Prostate gland (tissue), 2 donors: ENCODE data around the gene RNASE11.

Experiments
- POLR2A ChIP-seq: fragments of 450-650 bp; IDR thresholded peaks from one replicate; pipeline ENCODE4 v1.6.1; 2016; ENCODE audit warnings: antibody characterized with exemption, mild to moderate bottlenecking
- POLR2AphosphoS5 ChIP-seq: sonication (generic); formaldehyde crosslinking; IDR thresholded peaks from one replicate; pipeline ENCODE4 v1.6.1; 2017; ENCODE audit warnings: antibody characterized with exemption
- TF ChIP-seq, protein P1 (sequence below), 4 experiments: fragments of 200-600 bp in 2 of 4; fragments of 450-650 bp in 2 of 4; sonication (generic) in 2 of 4; IDR thresholded peaks; 1 replicate in 3 of 4; 2 replicates in 1 of 4; pipeline ENCODE4 v1.5.1; 2016 to 2019; ENCODE audit warnings: antibody characterized with exemption in 4 of 4, mild to moderate bottlenecking in 2 of 4, moderate library complexity in 2 of 4

DNA sequence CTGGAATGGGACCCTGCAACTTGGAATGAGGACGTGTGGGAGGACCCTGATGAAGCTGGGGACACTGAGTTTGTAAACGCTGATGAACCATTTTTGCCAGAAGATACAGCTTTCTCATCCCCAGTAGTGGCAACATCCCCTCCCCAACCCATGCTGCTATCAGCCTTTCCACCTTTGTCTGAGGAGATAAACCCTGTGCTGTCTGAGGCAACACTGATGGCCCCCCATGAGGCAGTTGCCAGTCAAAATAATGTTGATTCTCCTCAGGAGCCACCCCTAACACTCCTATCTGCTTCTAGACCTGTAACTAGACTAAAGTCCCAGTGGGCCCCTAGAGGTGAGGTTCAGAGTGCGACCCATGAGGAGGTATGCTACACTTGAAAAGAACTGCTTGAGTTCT, 19.4 kb downstream of the RNASE11 start:
- TF ChIP-seq, protein P1, sequence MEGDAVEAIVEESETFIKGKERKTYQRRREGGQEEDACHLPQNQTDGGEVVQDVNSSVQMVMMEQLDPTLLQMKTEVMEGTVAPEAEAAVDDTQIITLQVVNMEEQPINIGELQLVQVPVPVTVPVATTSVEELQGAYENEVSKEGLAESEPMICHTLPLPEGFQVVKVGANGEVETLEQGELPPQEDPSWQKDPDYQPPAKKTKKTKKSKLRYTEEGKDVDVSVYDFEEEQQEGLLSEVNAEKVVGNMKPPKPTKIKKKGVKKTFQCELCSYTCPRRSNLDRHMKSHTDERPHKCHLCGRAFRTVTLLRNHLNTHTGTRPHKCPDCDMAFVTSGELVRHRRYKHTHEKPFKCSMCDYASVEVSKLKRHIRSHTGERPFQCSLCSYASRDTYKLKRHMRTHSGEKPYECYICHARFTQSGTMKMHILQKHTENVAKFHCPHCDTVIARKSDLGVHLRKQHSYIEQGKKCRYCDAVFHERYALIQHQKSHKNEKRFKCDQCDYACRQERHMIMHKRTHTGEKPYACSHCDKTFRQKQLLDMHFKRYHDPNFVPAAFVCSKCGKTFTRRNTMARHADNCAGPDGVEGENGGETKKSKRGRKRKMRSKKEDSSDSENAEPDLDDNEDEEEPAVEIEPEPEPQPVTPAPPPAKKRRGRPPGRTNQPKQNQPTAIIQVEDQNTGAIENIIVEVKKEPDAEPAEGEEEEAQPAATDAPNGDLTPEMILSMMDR (IDR thresholded peaks at IDR 0.05): no peak
- TF ChIP-seq POLR2A (no peak), POLR2AphosphoS5 (no peak)
